KG1 (cell line): ENCODE results near the gene PPP2R2D.
A peak's percentile ranks its signal among the peaks of the same experiment; 100 is the strongest.

ENCODE experiments used
- DNase-seq: peaks from one replicate; lab custom pipeline; 2025; lab: John Stamatoyannopoulos, UW

The PPP2R2D gene

DNA sequence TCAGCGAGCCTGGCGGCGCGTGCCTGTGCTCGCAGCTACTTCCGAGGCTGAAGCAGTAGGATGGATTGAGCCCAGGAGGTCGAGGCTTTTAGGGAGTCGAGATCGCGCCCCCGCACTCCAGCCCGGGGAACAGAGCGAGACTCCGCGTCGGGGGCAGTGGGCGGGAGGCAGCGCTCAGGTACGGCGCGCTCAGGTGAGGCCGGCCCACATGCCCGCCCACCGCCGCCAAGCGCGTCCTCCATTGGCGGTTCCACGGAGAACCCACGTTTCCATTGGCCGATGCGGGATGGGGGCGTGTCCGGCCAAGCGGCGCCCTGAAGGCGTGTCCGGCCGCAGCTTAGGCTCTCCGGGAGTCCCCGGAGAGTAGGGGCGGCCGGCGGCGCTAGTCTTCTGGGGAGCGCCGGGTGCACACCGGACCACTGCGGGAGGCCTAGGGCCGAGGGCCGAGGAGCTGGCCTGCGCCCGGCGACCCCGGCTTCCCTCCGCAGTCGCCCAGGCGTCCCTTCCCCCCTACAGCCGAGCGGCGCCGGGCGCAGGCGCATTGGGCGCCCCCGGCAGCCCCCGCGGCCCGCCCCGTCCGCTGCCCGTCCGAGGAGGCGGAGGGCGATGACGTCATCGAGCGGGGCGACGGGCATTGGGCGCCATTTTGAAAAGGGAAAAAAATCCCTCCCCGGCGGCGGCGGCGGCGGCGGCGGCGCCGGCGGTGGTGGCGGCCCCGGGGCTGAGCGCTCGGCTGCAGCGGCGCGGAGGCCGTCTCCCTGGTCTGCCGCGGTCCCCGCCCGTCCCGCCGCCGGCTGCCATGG, at the start of gene PPP2R2D:
TSS of gene PPP2R2D (plus strand) at position 659 of the 803 bp plus-strand sequence. CDS start at position 800, 141 bp downstream.
- peak; percentile 80 for DNase-seq

DNA sequence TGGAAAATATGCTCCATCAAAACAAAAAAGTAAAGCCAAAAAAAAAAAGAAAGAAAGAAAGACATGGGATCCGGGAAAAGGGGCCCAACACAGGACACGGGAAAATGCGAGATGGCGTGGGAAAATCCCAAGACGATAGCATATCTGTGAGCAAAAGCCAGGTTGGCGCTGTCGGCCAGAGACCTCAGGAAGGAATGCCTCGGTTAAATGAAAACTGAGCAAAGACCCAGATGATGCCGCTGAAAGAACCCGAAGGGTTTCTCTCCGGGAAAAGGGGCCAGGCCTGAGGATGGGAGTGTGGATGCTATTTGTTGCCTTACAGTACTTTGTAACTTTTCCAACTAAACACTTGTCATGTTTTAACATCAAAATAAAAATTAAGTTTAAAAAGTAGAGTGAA, 49.5 kb upstream of the PPP2R2D start:
- DNase-seq = no peak

DNA sequence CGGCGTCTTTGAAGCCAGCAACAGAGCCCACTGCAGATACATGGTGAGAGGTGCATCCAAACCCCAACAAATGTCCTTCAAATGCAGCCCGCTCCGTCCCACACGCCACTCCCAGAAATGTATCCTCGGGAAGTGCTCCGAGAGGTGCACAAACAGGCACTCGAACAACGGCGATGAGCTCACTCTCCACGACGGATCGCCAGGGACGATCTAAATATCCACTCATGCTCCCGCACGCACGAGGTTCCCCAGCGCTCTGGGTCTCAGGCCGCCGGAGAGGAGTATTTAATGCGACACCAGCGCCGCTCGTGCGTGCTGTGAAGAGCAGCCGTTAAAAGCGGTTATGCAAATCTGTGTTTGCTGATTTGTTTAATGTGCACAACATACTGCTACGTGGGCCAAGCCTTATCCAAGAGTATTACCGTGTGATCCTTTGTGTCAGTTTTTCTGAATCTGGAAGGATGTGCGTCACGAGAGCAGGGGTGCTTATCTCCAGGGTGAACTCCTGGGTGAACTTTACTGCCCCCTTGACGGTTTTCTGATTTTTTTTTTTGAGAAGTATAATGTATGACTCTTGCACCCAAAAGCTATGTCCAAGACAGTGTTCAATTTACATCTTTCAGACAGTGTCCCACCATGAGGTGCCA, 48.5 kb upstream of the PPP2R2D start:
- no peak for DNase-seq

DNA sequence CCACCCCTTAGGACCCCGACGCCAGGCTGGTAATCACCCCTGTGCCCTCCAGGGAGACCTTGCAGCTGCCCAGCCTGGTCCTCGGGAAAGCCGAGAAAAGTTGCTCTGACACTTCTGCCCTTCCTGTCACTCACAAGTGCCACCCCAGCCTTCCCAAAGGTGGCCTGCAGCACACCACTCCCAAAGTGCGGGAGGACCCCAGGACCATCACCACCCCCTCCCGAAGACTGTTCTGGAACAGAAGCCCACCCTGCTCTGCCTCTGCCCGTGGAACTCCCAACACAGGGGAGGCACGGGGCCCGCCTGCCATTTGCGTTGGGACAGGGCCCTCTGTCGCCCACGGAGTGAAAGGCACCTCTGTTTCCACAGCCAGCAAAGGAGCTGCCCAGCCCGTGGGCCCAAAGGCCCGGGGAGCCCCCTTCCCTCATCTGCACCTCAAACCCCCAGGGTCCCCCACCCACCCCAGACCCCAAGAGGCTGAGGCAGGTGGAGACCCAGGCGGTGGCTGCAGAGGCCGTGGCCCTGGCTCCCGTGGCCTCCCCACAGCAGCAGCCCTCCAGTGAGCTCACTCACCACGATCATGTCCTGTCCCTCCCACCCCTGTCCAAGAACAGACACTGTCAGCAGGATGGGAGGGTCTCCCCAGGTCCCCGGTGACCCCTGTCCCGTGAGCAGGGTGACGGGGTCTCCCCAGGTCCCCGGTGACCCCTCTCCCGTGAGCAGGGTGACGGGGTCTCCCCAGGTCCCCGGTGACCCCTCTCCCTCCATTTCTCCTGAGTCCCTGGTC, 47.8 kb upstream of the PPP2R2D start:
- DNase-seq = no peak

- no peak for DNase-seq
Observed at GRCh38 chr10:131853610-131853964, 47.2 kb upstream of the PPP2R2D start.

DNA sequence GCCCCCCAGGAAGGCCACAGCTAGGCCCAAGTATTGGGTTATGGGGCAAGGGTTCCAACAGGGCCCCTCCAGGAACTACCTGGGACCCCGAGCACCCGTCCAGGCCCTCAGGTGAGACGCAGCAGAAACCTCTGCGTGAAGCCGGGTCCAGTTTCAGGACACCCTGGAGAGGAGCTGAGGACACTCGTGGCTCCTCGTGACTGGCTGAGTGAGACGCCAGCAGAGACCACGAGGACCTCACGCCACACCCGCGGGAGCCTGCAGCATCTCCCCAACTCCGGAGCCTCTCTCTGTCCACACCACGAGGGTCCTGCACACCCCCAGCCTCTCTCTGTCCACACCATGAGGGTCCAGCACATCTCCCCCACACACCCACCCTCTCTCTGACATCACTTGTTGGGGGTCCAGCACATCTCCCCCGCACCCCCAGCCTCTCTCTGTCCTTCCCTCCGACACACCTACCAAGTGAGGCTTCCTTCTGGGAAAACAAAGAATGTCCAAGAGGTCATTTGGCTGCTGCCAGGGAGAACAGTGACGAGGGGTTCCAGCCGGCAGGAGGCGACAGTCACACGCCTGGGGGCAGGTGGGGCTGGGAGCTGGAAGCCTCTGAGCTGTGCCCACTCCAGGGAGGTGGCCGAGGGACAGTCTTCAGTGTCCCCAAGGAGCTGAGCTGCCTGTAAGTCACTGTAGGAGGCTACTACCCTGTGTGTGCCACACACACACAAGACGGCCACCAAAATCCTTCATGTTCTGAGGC, 46.1 kb upstream of the PPP2R2D start:
- no peak for DNase-seq

DNA sequence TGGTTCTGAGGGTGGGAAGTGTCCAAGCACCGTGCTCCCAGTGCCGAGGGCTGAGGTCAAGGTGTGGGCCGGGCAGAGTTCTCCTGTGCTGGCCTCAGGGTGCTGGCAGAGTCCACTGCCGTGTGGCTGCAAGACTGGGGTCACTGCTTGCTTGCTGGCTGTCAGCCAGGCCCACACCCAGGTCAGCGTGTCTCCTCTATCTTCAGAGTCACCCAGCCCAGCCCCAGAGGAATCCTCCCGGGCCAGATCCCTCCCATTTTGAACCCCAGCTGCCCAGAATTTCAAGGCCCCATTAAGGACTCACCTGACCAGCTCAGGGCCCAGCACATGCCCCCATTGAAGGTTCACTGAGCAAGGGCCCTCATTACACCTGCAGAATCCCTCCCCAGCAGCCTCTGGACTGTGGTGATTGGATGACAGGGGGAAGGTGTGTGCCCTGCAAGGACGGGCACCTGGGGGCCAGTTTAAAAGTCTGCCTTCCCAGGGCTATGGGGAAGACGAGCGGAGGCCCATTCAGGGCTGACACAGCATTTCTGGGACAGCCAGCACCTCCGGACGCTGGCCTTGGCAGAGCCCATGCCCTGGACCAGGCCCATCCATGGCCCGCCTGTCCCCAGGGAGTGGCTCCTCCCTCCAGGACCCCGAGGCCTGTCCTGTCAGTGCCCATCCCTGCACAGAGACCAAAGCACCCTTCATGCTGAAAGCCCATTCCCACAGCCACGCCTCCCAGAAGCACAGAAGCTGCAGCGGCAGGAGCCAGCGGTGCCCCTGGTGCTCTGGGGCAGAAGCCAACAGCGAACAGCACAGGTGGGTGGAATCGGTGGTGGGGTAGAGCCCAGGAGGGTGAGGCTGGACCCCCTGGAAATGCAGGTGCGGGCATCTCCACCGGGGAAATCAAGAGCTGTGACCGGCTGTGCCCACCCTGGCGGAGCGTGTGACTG, 45.1 kb upstream of the PPP2R2D start:
- no peak for DNase-seq

DNA sequence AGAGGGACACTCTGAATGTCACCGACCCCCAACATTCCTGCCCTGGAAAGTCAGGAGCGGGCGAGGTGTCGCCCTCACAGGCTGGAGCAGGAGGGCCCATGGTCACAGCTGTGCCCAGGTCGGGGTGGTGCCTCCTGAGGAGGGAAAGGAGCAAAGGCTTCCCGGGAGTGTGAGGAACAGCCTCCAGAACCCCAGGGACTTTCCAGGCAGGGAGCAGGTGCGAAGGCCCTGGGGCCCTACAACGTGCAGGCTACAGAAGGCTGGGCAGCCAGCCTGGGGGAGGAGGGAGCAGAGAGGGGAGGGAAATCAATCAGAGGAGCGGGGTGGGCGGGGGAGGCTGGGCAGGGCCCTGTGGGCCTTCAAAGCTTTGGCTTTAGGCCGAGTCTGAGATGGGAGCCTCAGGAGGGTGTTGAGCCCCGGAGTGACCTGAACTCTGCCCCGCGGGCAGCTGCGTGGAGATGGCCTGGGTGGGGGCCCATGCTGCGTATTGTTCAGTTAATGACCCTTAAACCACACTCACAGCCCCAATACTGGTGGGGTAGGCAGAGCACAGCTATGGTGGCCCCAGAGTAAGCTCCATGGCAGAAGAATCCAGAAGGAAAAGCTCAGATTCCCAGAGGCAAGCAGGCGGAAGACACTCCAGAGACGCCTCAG, 44.2 kb upstream of the PPP2R2D start:
- DNase-seq = no peak

DNA sequence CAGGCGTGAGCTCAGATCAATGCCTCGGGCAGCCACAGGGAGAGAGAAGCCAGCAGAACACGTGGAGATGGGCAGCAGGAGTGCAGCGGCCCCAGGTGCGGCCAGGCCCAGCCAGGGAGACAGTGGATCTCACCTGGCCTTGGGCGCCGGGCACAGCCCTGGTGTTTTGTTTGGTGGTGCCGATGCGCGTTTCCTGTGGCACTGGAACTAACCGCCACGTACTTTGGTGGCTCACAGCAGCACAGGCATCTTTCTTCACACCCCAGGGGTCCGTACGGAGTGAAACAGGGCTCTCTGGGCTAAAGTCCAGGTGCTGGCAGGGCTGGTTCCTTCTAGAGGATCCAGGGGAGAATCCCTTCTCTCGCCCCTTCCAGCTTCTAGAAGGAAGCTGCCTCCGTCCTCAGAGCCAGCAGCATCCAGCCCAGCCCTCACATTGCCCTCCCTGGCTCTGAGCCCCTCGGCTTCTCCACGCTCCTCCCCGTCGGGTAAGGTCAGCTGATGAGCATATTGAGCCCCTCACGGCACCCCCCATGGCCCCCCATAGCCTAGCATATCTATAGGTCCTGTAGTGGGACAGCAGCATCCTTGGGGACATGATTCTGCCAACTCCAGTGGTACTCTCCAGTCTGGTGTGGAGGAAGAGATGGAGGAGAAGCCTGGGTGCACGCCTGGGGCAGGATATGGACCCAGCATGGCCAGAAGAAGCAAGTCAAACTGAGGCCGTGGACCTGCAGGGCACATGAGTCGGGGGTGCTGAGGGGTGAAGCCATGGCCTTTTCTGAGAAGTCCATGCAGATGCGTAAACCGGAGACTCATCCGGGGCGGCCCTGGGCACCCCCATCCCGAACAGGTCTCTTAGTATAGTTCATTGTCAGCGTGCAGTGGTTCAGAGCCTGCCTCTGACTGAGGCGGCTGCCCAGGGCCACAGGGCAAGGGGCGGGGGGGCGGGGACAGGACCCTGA, 43.4 kb upstream of the PPP2R2D start:
- DNase-seq = no peak

DNA sequence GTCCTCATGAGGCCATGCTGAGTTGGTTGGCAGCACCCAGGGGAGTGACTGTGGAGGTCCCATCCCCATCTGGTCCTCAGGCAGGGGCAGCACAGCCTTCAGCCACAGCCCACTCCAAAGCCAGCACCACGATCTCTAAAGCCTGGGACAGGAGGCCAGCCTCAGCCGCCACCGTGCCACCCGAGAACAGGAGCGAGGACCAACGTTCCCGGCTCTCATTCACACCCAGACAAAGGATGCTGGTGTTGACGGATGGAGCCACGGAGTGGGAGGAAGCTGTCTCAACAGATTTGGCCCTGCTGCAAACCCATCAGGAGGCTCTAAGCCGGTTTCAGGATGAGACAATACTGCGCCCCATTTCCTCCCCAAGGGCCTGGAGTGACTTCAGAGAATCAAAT, 42.7 kb upstream of the PPP2R2D start:
- no peak for DNase-seq

GRCh38 chr10:131858583-131859340, 42.0 kb upstream of the PPP2R2D start:
- DNase-seq = no peak

- DNase-seq = no peak
Observed at GRCh38 chr10:131859341-131860020, 41.3 kb upstream of the PPP2R2D start.

- no peak for DNase-seq
Observed at GRCh38 chr10:131860311-131860710, 40.5 kb upstream of the PPP2R2D start.

- DNase-seq = no peak
Observed at GRCh38 chr10:131860806-131861440, 39.9 kb upstream of the PPP2R2D start.

DNA sequence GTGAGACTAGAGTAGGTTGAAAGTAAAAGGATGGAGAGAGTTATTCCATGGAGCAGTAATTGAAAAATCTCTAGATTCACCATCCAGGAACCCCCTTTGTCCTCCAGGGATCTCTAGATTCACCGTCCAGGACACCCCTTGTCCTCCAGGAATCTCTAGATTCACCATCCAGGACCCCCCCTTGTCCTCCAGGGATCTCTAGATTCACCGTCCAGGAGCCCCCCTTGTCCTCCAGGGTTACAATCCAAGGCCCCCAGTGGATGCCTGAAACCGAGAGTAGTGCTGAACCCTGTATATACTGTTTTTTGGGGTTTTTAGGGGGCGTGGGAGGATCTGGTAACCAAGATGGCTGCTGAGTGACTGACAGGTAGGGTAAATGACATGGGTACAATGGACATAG, 38.3 kb upstream of the PPP2R2D start:
- DNase-seq = no peak

GRCh38 chr10:131865223-131865917, 35.4 kb upstream of the PPP2R2D start:
- DNase-seq = no peak

DNA sequence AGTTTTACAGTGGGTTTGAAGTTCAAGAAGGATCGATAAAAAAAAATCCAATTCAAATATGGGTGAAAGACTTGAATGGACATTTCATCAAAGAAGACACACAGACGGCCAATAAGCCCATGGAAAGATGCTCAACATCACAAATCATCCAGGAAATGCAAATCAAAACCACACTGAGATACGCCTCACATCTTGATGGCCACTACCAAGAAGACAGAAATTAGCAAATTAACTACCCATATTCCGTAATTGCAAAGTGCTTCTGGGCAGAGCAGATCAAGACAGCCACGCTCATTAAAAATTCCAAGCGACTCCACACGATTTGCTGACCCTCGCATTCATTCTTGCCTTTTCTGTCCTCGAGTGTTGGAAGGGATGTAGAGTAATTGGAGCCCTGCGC, 34.1 kb upstream of the PPP2R2D start:
- DNase-seq = no peak
